ENCODE measurements around the gene GJB1.

The GJB1 gene

DNA sequence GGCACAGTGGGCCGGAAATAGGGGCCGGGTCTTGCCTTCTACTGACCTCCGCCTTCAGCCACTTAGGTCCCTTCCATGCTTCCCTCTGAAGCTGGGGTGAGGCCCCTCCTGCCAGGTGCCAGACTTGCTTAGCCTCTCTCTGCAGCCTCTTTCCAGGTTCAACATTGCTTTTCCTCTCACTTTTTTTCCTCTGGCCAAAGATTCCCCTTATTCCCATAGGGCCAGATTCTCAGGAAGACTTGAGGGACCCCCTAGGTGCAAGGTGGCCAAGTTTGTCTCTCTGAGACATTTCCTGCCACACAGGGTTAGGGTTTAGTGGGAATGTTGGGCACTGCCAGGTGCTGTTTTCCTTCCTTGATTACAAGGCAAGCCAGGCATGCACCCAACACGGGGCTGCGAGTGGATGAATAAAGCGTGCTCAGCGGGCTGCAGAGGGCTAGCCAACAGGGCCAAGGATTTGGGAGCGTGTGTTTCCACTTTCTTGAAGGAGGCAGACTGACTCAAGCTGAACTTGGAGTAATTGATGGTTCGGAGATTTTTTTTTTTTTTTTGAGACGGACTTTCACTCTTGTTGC lies 7.6 kb upstream of the GJB1 start:
- H3K27ac ChIP-seq: no peak overlapping the region; the same call in 1 of the 2 replicates
- TF ChIP-seq, protein P1, sequence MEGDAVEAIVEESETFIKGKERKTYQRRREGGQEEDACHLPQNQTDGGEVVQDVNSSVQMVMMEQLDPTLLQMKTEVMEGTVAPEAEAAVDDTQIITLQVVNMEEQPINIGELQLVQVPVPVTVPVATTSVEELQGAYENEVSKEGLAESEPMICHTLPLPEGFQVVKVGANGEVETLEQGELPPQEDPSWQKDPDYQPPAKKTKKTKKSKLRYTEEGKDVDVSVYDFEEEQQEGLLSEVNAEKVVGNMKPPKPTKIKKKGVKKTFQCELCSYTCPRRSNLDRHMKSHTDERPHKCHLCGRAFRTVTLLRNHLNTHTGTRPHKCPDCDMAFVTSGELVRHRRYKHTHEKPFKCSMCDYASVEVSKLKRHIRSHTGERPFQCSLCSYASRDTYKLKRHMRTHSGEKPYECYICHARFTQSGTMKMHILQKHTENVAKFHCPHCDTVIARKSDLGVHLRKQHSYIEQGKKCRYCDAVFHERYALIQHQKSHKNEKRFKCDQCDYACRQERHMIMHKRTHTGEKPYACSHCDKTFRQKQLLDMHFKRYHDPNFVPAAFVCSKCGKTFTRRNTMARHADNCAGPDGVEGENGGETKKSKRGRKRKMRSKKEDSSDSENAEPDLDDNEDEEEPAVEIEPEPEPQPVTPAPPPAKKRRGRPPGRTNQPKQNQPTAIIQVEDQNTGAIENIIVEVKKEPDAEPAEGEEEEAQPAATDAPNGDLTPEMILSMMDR (conservative IDR thresholded peaks at IDR 0.05): no peak
- no peak for TF ChIP-seq ZFX (IDR thresholded peaks at IDR 0.05)

DNA sequence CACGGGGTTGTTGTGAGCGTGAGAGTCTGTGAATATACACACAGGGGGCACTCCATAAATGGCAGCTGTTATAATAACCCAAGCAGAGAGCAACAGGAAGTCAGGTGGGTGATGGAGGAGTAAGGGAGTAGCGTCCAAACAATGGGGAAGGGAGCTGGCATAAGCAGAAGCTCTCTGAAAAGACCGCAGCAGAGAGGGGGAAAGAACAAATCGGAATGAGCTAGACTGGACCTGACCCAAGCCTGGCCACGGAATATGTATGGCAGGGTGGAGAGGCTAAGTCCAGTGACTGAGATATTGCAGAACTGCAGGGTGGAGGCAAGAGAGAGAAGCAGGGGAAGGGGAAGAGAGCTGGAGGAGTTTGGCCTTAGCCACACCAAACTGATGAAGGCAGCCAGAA lies 6.5 kb upstream of the GJB1 start:
- H3K27ac ChIP-seq: no peak overlapping the region
- TF ChIP-seq, protein P1 (conservative IDR thresholded peaks at IDR 0.05): no peak
- no peak for TF ChIP-seq ZFX (IDR thresholded peaks at IDR 0.05)

DNA sequence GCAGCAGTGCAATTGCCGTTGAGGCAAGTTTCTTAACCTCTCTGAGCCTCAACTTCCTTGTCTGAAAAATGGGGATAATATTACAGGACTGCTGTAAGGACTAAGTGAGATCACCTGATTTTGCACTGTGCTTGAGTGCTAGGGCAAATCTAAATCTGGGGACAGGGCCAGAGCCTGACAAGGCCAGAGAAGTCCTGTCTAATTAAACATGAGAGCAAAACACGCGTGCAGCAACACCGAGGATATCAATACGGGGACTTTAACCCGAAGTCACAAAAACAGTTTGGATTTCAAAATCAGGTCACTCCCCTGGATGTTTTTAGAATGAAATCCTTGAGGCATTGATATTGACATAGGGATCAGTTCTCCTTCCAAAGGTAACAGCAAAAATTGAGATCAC lies 5.7 kb upstream of the GJB1 start:
- H3K27ac ChIP-seq: no peak overlapping the region
- TF ChIP-seq, protein P1 (conservative IDR thresholded peaks at IDR 0.05): no peak
- no peak for TF ChIP-seq ZFX (IDR thresholded peaks at IDR 0.05)

DNA sequence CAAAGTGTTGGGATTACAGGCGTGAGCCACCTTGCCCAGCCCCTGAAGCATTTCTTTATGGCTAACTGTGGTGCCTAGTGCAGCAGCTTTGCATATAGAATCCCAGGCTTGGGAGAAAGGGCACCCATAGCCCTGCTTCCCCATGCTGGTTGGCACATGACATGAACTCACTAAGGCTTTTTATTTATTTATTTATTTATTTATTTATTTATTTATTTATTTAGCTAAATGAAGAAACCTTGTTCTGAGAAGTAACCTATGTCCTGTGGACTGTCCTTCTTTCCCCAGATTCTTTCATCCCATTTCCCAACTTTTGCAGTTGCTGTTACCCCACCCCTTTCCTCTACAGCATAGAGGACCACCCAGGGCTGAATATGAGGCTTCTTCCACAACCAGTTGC lies 1.9 kb upstream of the GJB1 start:
- TF ChIP-seq, protein P1 (conservative IDR thresholded peaks at IDR 0.05): no peak
- no peak for TF ChIP-seq ZFX (IDR thresholded peaks at IDR 0.05)
- no peak overlapping the region for H3K27ac ChIP-seq

DNA sequence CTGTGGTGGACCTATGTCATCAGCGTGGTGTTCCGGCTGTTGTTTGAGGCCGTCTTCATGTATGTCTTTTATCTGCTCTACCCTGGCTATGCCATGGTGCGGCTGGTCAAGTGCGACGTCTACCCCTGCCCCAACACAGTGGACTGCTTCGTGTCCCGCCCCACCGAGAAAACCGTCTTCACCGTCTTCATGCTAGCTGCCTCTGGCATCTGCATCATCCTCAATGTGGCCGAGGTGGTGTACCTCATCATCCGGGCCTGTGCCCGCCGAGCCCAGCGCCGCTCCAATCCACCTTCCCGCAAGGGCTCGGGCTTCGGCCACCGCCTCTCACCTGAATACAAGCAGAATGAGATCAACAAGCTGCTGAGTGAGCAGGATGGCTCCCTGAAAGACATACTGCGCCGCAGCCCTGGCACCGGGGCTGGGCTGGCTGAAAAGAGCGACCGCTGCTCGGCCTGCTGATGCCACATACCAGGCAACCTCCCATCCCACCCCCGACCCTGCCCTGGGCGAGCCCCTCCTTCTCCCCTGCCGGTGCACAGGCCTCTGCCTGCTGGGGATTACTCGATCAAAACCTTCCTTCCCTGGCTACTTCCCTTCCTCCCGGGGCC lies 1.2 kb downstream of the GJB1 start:
- TF ChIP-seq ZFX (IDR thresholded peaks at IDR 0.05): no peak
- TF ChIP-seq, protein P1 (conservative IDR thresholded peaks at IDR 0.05): no peak
- no peak overlapping the region for H3K27ac ChIP-seq

DNA sequence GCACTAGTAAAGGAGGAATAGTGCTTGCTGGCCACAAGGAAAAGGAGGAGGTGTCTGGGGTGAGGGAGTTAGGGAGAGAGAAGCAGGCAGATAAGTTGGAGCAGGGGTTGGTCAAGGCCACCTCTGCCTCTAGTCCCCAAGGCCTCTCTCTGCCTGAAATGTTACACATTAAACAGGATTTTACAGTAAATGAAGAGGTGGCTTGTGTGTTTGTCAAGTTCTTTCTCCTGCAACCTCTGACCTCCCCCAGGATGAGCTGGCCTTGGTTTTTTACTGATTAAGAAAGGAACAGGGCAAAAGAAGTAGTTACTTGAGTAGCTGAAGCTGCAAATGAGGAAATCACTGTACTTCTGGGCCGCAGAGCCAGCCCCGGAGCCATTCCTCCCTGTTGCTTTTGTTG lies 2.0 kb downstream of the GJB1 start:
- no peak for TF ChIP-seq ZFX (IDR thresholded peaks at IDR 0.05)
- TF ChIP-seq, protein P1 (conservative IDR thresholded peaks at IDR 0.05): no peak
- H3K27ac ChIP-seq: no peak overlapping the region

DNA sequence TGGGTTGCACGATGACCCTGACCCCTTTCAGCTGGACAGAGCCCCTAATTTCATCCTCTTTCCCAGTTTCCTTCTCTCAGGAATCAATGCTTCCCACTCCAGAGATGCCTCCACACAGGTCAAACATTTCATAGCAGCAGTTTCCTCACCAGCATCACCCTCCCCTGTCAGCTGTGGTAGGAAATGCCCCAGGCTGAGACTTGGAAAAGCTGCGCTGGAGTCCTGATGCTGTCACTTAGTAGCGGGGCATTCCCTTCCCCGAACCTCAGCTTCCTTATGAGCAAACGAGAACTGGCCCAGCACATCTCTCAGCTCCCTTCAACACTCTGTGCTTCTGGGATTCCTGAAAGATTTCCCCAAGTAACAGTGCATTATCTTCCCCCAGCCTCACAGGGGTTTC lies 2.7 kb downstream of the GJB1 start:
- no peak overlapping the region for H3K27ac ChIP-seq
- no peak for TF ChIP-seq ZFX (IDR thresholded peaks at IDR 0.05)
- TF ChIP-seq, protein P1 (conservative IDR thresholded peaks at IDR 0.05): no peak

Data from C4-2B (cell line).